GM23338 (cell line): ENCODE measurements around the gene SLC25A48. TPM values are rescaled to one million over a fixed set of nuclear protein-coding genes. Genes with fewer than 3 reads are reported as not detected.

Experiments
- ATAC-seq: fragments of 200-7000 bp; cut with Tn5 transposase; 3 replicates; pipeline ENCODE4 v1.9.1; 2020
- DNase-seq: peaks from one replicate; pipeline ENCODE4 v3.0.0-alpha.2; 2015; ENCODE audit warnings: low spot score
- H2AFZ ChIP-seq: fragments of 200-600 bp; sonication (generic); 2 replicates; pipeline ENCODE4 v1.8.0; 2016; ENCODE audit warnings: antibody characterized with exemption, mild to moderate bottlenecking, moderate library complexity
- H3F3A ChIP-seq: fragments of 200-600 bp; sonication (generic); replicated peaks from 2 replicates; pipeline ENCODE4 v1.8.0; 2017; ENCODE audit warnings: antibody characterized with exemption, mixed run types, low read depth
- H3K27ac ChIP-seq: fragments of 200-600 bp; sonication (generic); 2 replicates; pipeline ENCODE4 v1.6.1; 2016; ENCODE audit warnings: low read depth
- H3K27me3 ChIP-seq: fragments of 200-600 bp; sonication (generic); 2 replicates; pipeline ENCODE4 v1.8.0; 2016; ENCODE audit warnings: mild to moderate bottlenecking, mixed run types, moderate library complexity; ENCODE audit not compliant: insufficient read depth
- H3K36me3 ChIP-seq: fragments of 200-600 bp; sonication (generic); 2 replicates; pipeline ENCODE4 v1.8.0; 2016; ENCODE audit warnings: mild to moderate bottlenecking; ENCODE audit not compliant: insufficient read depth
- H3K4me1 ChIP-seq: fragments of 200-600 bp; sonication (generic); 2 replicates; pipeline ENCODE4 v1.8.0; 2016; ENCODE audit warnings: mild to moderate bottlenecking, moderate library complexity; ENCODE audit not compliant: insufficient read depth
- H3K4me2 ChIP-seq: fragments of 200-600 bp; sonication (generic); 2 replicates; pipeline ENCODE4 v1.7.1; 2017; ENCODE audit warnings: mixed run types
- H3K4me3 ChIP-seq: fragments of 200-600 bp; sonication (generic); 2 replicates; pipeline ENCODE4 v1.6.1; 2016; ENCODE audit warnings: mixed run types
- H3K79me2 ChIP-seq: fragments of 200-600 bp; sonication (generic); replicated peaks from 2 replicates; pipeline ENCODE4 v1.8.0; 2017; ENCODE audit warnings: mild to moderate bottlenecking; ENCODE audit not compliant: insufficient read depth
- H3K9me2 ChIP-seq: fragments of 200-600 bp; sonication (generic); 2 replicates; pipeline ENCODE4 v1.8.0; 2017; ENCODE audit not compliant: insufficient read depth
- H4K20me1 ChIP-seq: fragments of 200-600 bp; sonication (generic); replicated peaks from 2 replicates; pipeline ENCODE4 v1.8.0; 2017; ENCODE audit warnings: mild to moderate bottlenecking; ENCODE audit not compliant: insufficient read depth
- H3K27ac Mint-ChIP-seq: 2 replicates; pipeline ENCODE4 v1.8.0; 2020; ENCODE audit warnings: inconsistent platforms, mild to moderate bottlenecking, moderate library complexity, mixed read lengths
- H3K27me3 Mint-ChIP-seq: 3 replicates; pipeline ENCODE4 v1.8.0; 2022; ENCODE audit warnings: low read depth, mild to moderate bottlenecking, moderate library complexity, mixed read lengths, inconsistent platforms; ENCODE audit not compliant: insufficient read depth, poor library complexity
- H3K36me3 Mint-ChIP-seq: 3 replicates; pipeline ENCODE4 v1.8.0; 2021; ENCODE audit warnings: low read depth, mild to moderate bottlenecking, inconsistent platforms, moderate library complexity, mixed read lengths
- H3K4me1 Mint-ChIP-seq: 3 replicates; pipeline ENCODE4 v1.8.0; 2020; ENCODE audit warnings: mild to moderate bottlenecking, inconsistent platforms, mixed read lengths
- H3K4me3 Mint-ChIP-seq: 3 replicates; pipeline ENCODE4 v1.8.0; 2021; ENCODE audit warnings: moderate library complexity, mild to moderate bottlenecking, inconsistent platforms, mixed read lengths
- H3K9me3 Mint-ChIP-seq: 3 replicates; pipeline ENCODE4 v1.8.0; 2020; ENCODE audit warnings: moderate library complexity, mild to moderate bottlenecking, inconsistent platforms, mixed read lengths
- CREB1 ChIP-seq: fragments of 250-450 bp; sonication (Bioruptor Pico); IDR thresholded peaks from 2 replicates; pipeline ENCODE4 v1.5.0; 2020; ENCODE audit warnings: low read depth, mild to moderate bottlenecking, moderate library complexity
- CTCF ChIP-seq, 2 experiments: fragments of 200-600 bp in 1 of 2; sonication (generic) in 1 of 2; conservative IDR thresholded peaks; 2 replicates each; pipeline versions ENCODE4 v1.5.1 to v1.6.1; 2016 to 2017; ENCODE audit warnings: antibody characterized with exemption in 2 of 2, low read depth in 2 of 2, mild to moderate bottlenecking in 2 of 2, moderate library complexity in 1 of 2
- ETS1 ChIP-seq: IDR thresholded peaks from 2 replicates; pipeline ENCODE4 v1.6.1; 2016; ENCODE audit warnings: antibody characterized with exemption
- EZH2 ChIP-seq: fragments of 200-600 bp; sonication (generic); IDR thresholded peaks from one replicate; pipeline ENCODE4 v1.8.0; 2017; ENCODE audit warnings: antibody characterized with exemption, mild to moderate bottlenecking, low read depth; ENCODE audit not compliant: unreplicated experiment
- EZH2phosphoT487 ChIP-seq: fragments of 200-600 bp; sonication (generic); IDR thresholded peaks from one replicate; pipeline ENCODE4 v1.8.1; 2018; ENCODE audit warnings: antibody characterized with exemption; ENCODE audit not compliant: unreplicated experiment
- JUNB ChIP-seq: IDR thresholded peaks from one replicate; pipeline ENCODE4 v1.6.1; 2016; ENCODE audit warnings: antibody characterized with exemption; ENCODE audit not compliant: unreplicated experiment
- REST ChIP-seq: IDR thresholded peaks from one replicate; pipeline ENCODE4 v1.6.1; 2018; ENCODE audit warnings: antibody characterized with exemption; ENCODE audit not compliant: unreplicated experiment
- ZNF462 ChIP-seq: fragments of 250-450 bp; sonication (Bioruptor Pico); IDR thresholded peaks from 2 replicates; pipeline ENCODE4 v1.5.0; 2020; ENCODE audit warnings: mild to moderate bottlenecking, moderate library complexity
- polyA plus RNA-seq: library from polyadenylated mRNA; unstranded; fragments of >200 nt; fragmentation: Nextera tagmentation; extraction: Ambion mirVana; gene quantifications from 2 replicates; pipeline ENCODE4 v1.2.1, GENCODE V29; 2016
- total RNA-seq: library from RNA; depleted of rRNA; stranded (reverse); fragments of >200 nt; shearing (Covaris generic); gene quantifications from 2 replicates; pipeline ENCODE4 v1.2.3, GENCODE V29; 2014

The SLC25A48 gene
- total and polyA plus RNA-seq, 2 experiments from 2014 or later: 1.1 to 1.5 TPM

- TF ChIP-seq ZNF462 (no peak), CTCF (conservative IDR thresholded peaks at IDR 0.05; ENCODE audit: low read depth in 2 of 2) (no peak), CREB1 (CRISPR knock-in tag) (no peak), JUNB (no peak), EZH2phosphoT487 (no peak), EZH2 (no peak)
These were observed 8.9 kb upstream of the SLC25A48 start (continued) for GRCh38 chr5:135825373-135826220.

- no peaks in the 10 kb centered on the region for H3K9me3 Mint-ChIP-seq
- Histone ChIP-seq H3F3A (no peaks in the 10 kb centered on the region), H2AFZ (no peak overlapping the region), H3K27ac (no peak overlapping the region), H3K4me2 (no peak overlapping the region), H3K79me2 (no peaks in the 10 kb centered on the region), H3K4me1 (no peaks in the 10 kb centered on the region), H3K9me2 (peaks cover 14% of the 10 kb centered on the region), H3K4me3 (no peak overlapping the region), H4K20me1 (no peaks in the 10 kb centered on the region), H3K27me3 (no peaks in the 10 kb centered on the region), H3K36me3 (no peaks in the 10 kb centered on the region)
- no peak overlapping the region for H3K4me3 Mint-ChIP-seq
- no peaks in the 10 kb centered on the region; the same call in 2 of the 3 replicates for H3K36me3 Mint-ChIP-seq
- H3K4me1 Mint-ChIP-seq: peaks cover 12% of the 10 kb centered on the region
- H3K27me3 Mint-ChIP-seq: peaks cover 34% of the 10 kb centered on the region
- H3K27ac Mint-ChIP-seq: no peak overlapping the region
- ATAC-seq: no peak
- DNase-seq: no peak
- TF ChIP-seq EZH2 (no peak), ETS1 (no peak), CTCF (conservative IDR thresholded peaks at IDR 0.05; ENCODE audit: low read depth in 2 of 2) (no peak), REST (no peak)
These were observed 8.3 kb upstream of the SLC25A48 start for GRCh38 chr5:135826221-135826525.
